ENCODE results near the gene KCTD11.

Gene KCTD11

GRCh38 chr17:7343250-7343649 is 8.7 kb upstream of the KCTD11 start:
- in situ Hi-C loops (cut with HindIII; ENCODE audit: low sequenced_read_pairs) = no loop called here
- H3K4me3 ChIP-seq (ENCODE audit: low read depth, low read length) = no peak overlapping the region
- TF ChIP-seq CTCF (IDR thresholded peaks at IDR 0.05; ENCODE audit: low read depth, low read length, missing control alignments) = no peak
- DNase-seq (ENCODE audit: low read depth) = no peak

- no peak overlapping the region for H3K4me3 ChIP-seq (ENCODE audit: low read depth, low read length)
- DNase-seq (ENCODE audit: low read depth) = no peak
- TF ChIP-seq CTCF (IDR thresholded peaks at IDR 0.05; ENCODE audit: low read depth, low read length, missing control alignments) = no peak
- in situ Hi-C loops (cut with HindIII; ENCODE audit: low sequenced_read_pairs) = no loop called here
These were observed 5.0 kb upstream of the KCTD11 start for GRCh38 chr17:7346761-7347614.

- no peak overlapping the region for H3K4me3 ChIP-seq (ENCODE audit: low read depth, low read length)
- TF ChIP-seq CTCF (IDR thresholded peaks at IDR 0.05; ENCODE audit: low read depth, low read length, missing control alignments) = no peak
- in situ Hi-C loops (cut with HindIII; ENCODE audit: low sequenced_read_pairs) = no loop called here
- DNase-seq (ENCODE audit: low read depth) = no peak
These were observed 4.1 kb upstream of the KCTD11 start for GRCh38 chr17:7347630-7348477.

GRCh38 chr17:7348478-7349242 is 3.3 kb upstream of the KCTD11 start:
- in situ Hi-C loops (cut with HindIII; ENCODE audit: low sequenced_read_pairs) = no loop called here
- TF ChIP-seq CTCF (IDR thresholded peaks at IDR 0.05; ENCODE audit: low read depth, low read length, missing control alignments) = no peak
- H3K4me3 ChIP-seq (ENCODE audit: low read depth, low read length) = no peak overlapping the region
- DNase-seq (ENCODE audit: low read depth) = no peak

GRCh38 chr17:7352503-7352889 is 534 bp downstream of the KCTD11 start:
- no peak for DNase-seq (ENCODE audit: low read depth)
- peak overlapping the region; percentile 87 for H3K4me3 ChIP-seq (ENCODE audit: low read depth, low read length)
- in situ Hi-C loops (cut with HindIII; ENCODE audit: low sequenced_read_pairs) = no loop called here
- no peak for TF ChIP-seq CTCF (IDR thresholded peaks at IDR 0.05; ENCODE audit: low read depth, low read length, missing control alignments)

Measured in astrocyte of the cerebellum (primary cell).